ENCODE data around the gene SHC3.

Gene SHC3

GRCh38 chr9:89053301-89053700 is 125.3 kb downstream of the SHC3 start:
- DNase-seq (ENCODE audit: low read depth), result no peak

GRCh38 chr9:89052470-89053097 is 126.0 kb downstream of the SHC3 start:
- DNase-seq (ENCODE audit: low read depth), result no peak

GRCh38 chr9:89051421-89052025 is 127.1 kb downstream of the SHC3 start:
- no peak for DNase-seq (ENCODE audit: low read depth)

GRCh38 chr9:89049646-89050045 is 129.0 kb downstream of the SHC3 start:
- DNase-seq (ENCODE audit: low read depth), result no peak

- DNase-seq (ENCODE audit: low read depth), result no peak
Measured at GRCh38 chr9:89048616-89049015, 130.0 kb downstream of the SHC3 start.

GRCh38 chr9:89047667-89048066 is 131.0 kb downstream of the SHC3 start:
- DNase-seq (ENCODE audit: low read depth), result no peak

- no peak for DNase-seq (ENCODE audit: low read depth)
Measured at GRCh38 chr9:89046832-89047231, 131.8 kb downstream of the SHC3 start.

GRCh38 chr9:89044881-89045280 is 133.7 kb downstream of the SHC3 start:
- no peak for DNase-seq (ENCODE audit: low read depth)

- no peak for DNase-seq (ENCODE audit: low read depth)
Measured at GRCh38 chr9:89044104-89044503, 134.5 kb downstream of the SHC3 start.

GRCh38 chr9:89042984-89043383 is 135.6 kb downstream of the SHC3 start:
- no peak for DNase-seq (ENCODE audit: low read depth)

- no peak for DNase-seq (ENCODE audit: low read depth)
Measured at GRCh38 chr9:89039664-89040063, 139.0 kb downstream of the SHC3 start.

GRCh38 chr9:89039104-89039465 is 139.5 kb downstream of the SHC3 start:
- no peak for DNase-seq (ENCODE audit: low read depth)

GRCh38 chr9:89038382-89039103 is 140.1 kb downstream of the SHC3 start:
- no peak for DNase-seq (ENCODE audit: low read depth)

- no peak for DNase-seq (ENCODE audit: low read depth)
Measured at GRCh38 chr9:89037891-89038290, 140.7 kb downstream of the SHC3 start.

- DNase-seq (ENCODE audit: low read depth), result no peak
Measured at GRCh38 chr9:89037346-89037745, 141.3 kb downstream of the SHC3 start.

GRCh38 chr9:89036891-89037290 is 141.7 kb downstream of the SHC3 start:
- DNase-seq (ENCODE audit: low read depth), result no peak

- no peak for DNase-seq (ENCODE audit: low read depth)
Measured at GRCh38 chr9:89036383-89036782, 142.2 kb downstream of the SHC3 start.

GRCh38 chr9:89032661-89033060 is 146.0 kb downstream of the SHC3 start:
- no peak for DNase-seq (ENCODE audit: low read depth)

GRCh38 chr9:89032173-89032572 is 146.4 kb downstream of the SHC3 start:
- no peak for DNase-seq (ENCODE audit: low read depth)

- DNase-seq (ENCODE audit: low read depth), result no peak
Measured at GRCh38 chr9:89029788-89030187, 148.8 kb downstream of the SHC3 start.

GRCh38 chr9:89026876-89027275 is 151.7 kb downstream of the SHC3 start:
- no peak for DNase-seq (ENCODE audit: low read depth)

- no peak for DNase-seq (ENCODE audit: low read depth)
Measured at GRCh38 chr9:89025553-89025952, 153.1 kb downstream of the SHC3 start.

GRCh38 chr9:89024727-89025126 is 153.9 kb downstream of the SHC3 start:
- no peak for DNase-seq (ENCODE audit: low read depth)

GRCh38 chr9:89023740-89024139 is 154.9 kb downstream of the SHC3 start:
- DNase-seq (ENCODE audit: low read depth), result no peak

Measured in stimulated activated CD8-positive, alpha-beta memory T cell treated with anti-CD3 and anti-CD28 coated beads, Interleukin-12 subunit alpha, Interleukin-12 subunit beta, amount 100 ng/mL, for 1 hour (primary cell).